ENCODE results near the gene ANKS1A. TPM values are rescaled to one million over a fixed set of nuclear protein-coding genes. Genes with fewer than 3 reads are reported as not detected.

ANKS1A gene
- total and polyA plus RNA-seq, 3 donors from 2014 or later = 44.2 to 96.9 (median 95.9) TPM

DNA sequence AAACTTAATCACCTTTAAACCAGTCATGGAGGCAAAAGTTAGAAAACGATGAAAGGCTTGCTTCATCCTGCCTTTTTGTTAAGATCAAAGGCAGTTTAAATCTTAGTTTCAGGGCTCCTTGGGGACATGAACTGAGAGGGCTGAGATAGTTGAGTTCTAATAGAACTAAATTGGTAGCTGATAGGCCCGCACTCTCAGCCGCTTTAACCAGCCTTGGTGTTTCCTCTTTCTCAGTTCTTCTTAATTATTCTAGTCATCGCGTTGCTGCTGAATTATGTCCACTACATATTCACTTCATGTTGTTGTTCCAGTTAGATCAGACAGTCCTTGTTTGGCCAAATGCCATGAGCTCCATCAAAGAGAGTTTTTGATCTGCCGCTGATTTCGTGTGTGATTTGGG is 72.5 kb downstream of the ANKS1A start:
- Histone ChIP-seq H3K9me3 (no peaks in the 10 kb centered on the region), H3K4me3 (no peak overlapping the region), H3K36me3 (ENCODE audit: low read depth, missing control alignments) (no peaks in the 10 kb centered on the region), H3K4me1 (peaks cover 33% of the 10 kb centered on the region), H3K27ac (peak overlapping the region in 1 of 2 donors; percentile 64), H3K27me3 (no peaks in the 10 kb centered on the region)
- TF ChIP-seq CTCF (IDR thresholded peaks at IDR 0.05) = no peak
- no peak for TF ChIP-seq POLR2A (IDR thresholded peaks at IDR 0.05)
- no peak for DNase-seq
- intact Hi-C loops (cut with DNase I; ENCODE audit: low total_unique reads) = no loop called here
- WGBS, 2 donors = 74 to 78% methylated on average over 7 of the region's 7 CpGs

DNA sequence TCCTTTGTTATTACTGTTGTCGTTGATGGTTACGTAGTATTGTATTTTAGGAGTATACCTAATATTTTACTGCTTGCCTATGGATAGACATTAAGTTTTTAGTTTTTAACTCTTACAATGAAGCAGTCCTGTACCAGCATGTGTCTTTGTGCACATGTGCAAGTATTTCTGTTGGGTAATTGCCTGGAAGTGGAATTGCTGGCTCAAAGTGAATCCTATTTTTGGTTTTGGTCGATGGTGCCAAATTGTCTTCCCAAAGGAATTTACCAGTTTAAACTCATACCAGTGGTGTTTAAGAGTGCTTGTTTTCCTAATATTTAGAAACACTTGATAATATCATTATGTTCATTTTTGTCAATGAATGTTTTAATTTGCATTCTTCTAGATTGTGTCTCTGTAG is 75.5 kb downstream of the ANKS1A start:
- no peak for DNase-seq
- Histone ChIP-seq H3K27ac (no peak overlapping the region), H3K4me1 (peaks cover 14% of the 10 kb centered on the region), H3K4me3 (no peak overlapping the region), H3K27me3 (no peaks in the 10 kb centered on the region), H3K9me3 (no peaks in the 10 kb centered on the region), H3K36me3 (ENCODE audit: low read depth, missing control alignments) (no peaks in the 10 kb centered on the region)
- 45 to 60% methylated on average over 3 of the region's 3 CpGs for WGBS, 2 donors
- TF ChIP-seq CTCF (IDR thresholded peaks at IDR 0.05) (no peak), POLR2A (IDR thresholded peaks at IDR 0.05) (no peak)
- intact Hi-C loops (cut with DNase I; ENCODE audit: low total_unique reads) = no loop called here

GRCh38 chr6:34967461-34967860 is 78.4 kb downstream of the ANKS1A start:
- Histone ChIP-seq H3K4me3 (no peak overlapping the region), H3K9me3 (no peaks in the 10 kb centered on the region), H3K4me1 (peaks cover 14% of the 10 kb centered on the region), H3K27ac (no peak overlapping the region), H3K36me3 (ENCODE audit: low read depth, missing control alignments) (no peaks in the 10 kb centered on the region), H3K27me3 (no peaks in the 10 kb centered on the region)
- intact Hi-C loops (cut with DNase I; ENCODE audit: low total_unique reads) = no loop called here
- TF ChIP-seq POLR2A (IDR thresholded peaks at IDR 0.05) = no peak
- TF ChIP-seq CTCF (IDR thresholded peaks at IDR 0.05) = no peak
- 84 to 87% methylated on average over 3 of the region's 3 CpGs for WGBS, 2 donors
- no peak for DNase-seq

GRCh38 chr6:34969662-34970265 is 80.7 kb downstream of the ANKS1A start:
- Histone ChIP-seq H3K27ac (no peak overlapping the region), H3K4me1 (peaks cover 17% of the 10 kb centered on the region), H3K27me3 (no peaks in the 10 kb centered on the region), H3K4me3 (no peak overlapping the region), H3K9me3 (no peaks in the 10 kb centered on the region), H3K36me3 (ENCODE audit: low read depth, missing control alignments) (no peaks in the 10 kb centered on the region)
- intact Hi-C loops (cut with DNase I; ENCODE audit: low total_unique reads) = no loop called here
- DNase-seq = no peak
- WGBS, 2 donors = 89 to 94% methylated on average over 7 of the region's 7 CpGs
- TF ChIP-seq CTCF (IDR thresholded peaks at IDR 0.05) (no peak), POLR2A (IDR thresholded peaks at IDR 0.05) (no peak)

GRCh38 chr6:34970488-34970887 is 81.4 kb downstream of the ANKS1A start:
- DNase-seq = no peak
- Histone ChIP-seq H3K27ac (no peak overlapping the region), H3K4me1 (peaks cover 17% of the 10 kb centered on the region), H3K4me3 (no peak overlapping the region), H3K36me3 (ENCODE audit: low read depth, missing control alignments) (no peaks in the 10 kb centered on the region), H3K27me3 (no peaks in the 10 kb centered on the region), H3K9me3 (no peaks in the 10 kb centered on the region)
- TF ChIP-seq POLR2A (IDR thresholded peaks at IDR 0.05) (no peak), CTCF (IDR thresholded peaks at IDR 0.05) (no peak)
- WGBS, 2 donors = 93 to 97% methylated on average over 3 of the region's 3 CpGs
- intact Hi-C loops (cut with DNase I; ENCODE audit: low total_unique reads) = no loop called here

Measured in testis (tissue), 3 donors.